Gastrocnemius medialis (tissue), 4 donors: ENCODE data around the gene AP5Z1. TPM values are rescaled to one million over a fixed set of nuclear protein-coding genes. Genes with fewer than 3 reads are reported as not detected.

Source experiments
- ATAC-seq, 2 donors: fragments of 150-250 bp; one replicate each; pipeline ENCODE4 v1.9.1; 2016
- DNase-seq, 2 donors: peaks; one replicate each; pipeline ENCODE4 v3.0.0-alpha.2; 2019
- H3K27ac ChIP-seq, 4 donors: fragments of 200-600 bp; sonication (generic); 1 replicate in 1 of 4; 2 replicates in 3 of 4; pipeline ENCODE4 v1.5.1; 2016 to 2018; ENCODE audit warnings: mild to moderate bottlenecking in 2 of 4, moderate library complexity in 1 of 4
- H3K27me3 ChIP-seq, 3 donors: fragments of 200-600 bp; sonication (generic) in 2 of 3; 1 replicate in 1 of 3; 2 replicates in 2 of 3; pipeline versions ENCODE4 v1.5.1 to v1.6.0; 2016 to 2019; ENCODE audit warnings: mild to moderate bottlenecking in 1 of 3, moderate library complexity in 1 of 3
- H3K36me3 ChIP-seq, 2 donors: fragments of 200-600 bp; sonication (generic) in 1 of 2; one replicate each; pipeline ENCODE4 v1.5.1; 2017 to 2018
- H3K4me1 ChIP-seq, 2 donors: fragments of 200-600 bp; sonication (generic) in 1 of 2; one replicate each; pipeline ENCODE4 v1.5.1; 2016 to 2017; ENCODE audit warnings: mild to moderate bottlenecking in 2 of 2
- H3K4me3 ChIP-seq, 4 donors: fragments of 200-600 bp; sonication (generic) in 3 of 4; 1 replicate in 1 of 4; 2 replicates in 3 of 4; pipeline ENCODE4 v1.5.1; 2016 to 2019; ENCODE audit warnings: mild to moderate bottlenecking in 2 of 4
- H3K9me3 ChIP-seq, 3 donors: fragments of 200-600 bp; sonication (generic) in 2 of 3; 1 replicate in 1 of 3; 2 replicates in 2 of 3; pipeline ENCODE4 v1.5.1; 2016 to 2019
- CTCF ChIP-seq, 5 experiments: fragments of 450-650 bp in 3 of 5; fragments of 200-600 bp in 2 of 5; sonication (generic) in 2 of 5; IDR thresholded peaks in 4 of 5; conservative IDR thresholded peaks in 1 of 5; 1 replicate in 4 of 5; 2 replicates in 1 of 5; pipeline ENCODE4 v1.5.1; 2016 to 2019; ENCODE audit warnings: antibody characterized with exemption in 5 of 5, mild to moderate bottlenecking in 3 of 5, moderate library complexity in 3 of 5
- POLR2A ChIP-seq, 2 donors: fragments of 450-650 bp; IDR thresholded peaks; one replicate each; pipeline ENCODE4 v1.6.1; 2017; ENCODE audit warnings: antibody characterized with exemption in 2 of 2, mild to moderate bottlenecking in 2 of 2, moderate library complexity in 2 of 2
- in situ Hi-C, 4 donors: fragments of 200-750 bp; cut with MboI; loops; one replicate each; pipeline versions ENCODE4 v1.15.0 to v1.8.0; 2017; ENCODE audit warnings: low sequenced_read_pairs in 4 of 4
- intact Hi-C: fragments of 100-400 bp; cut with DNase I; formaldehyde crosslinking; loops from one replicate; pipeline ENCODE4 v1.15.1; 2023; ENCODE audit warnings: low total_unique reads
- total RNA-seq, 4 donors: library from RNA; depleted of rRNA; stranded (reverse); fragments of >200 nt; gene quantifications; one replicate each; pipeline versions ENCODE4 v1.1.0 to v1.2.3, GENCODE V29; 2016

AP5Z1 gene
- total RNA-seq, 4 donors from 2014 or later: 10.2 to 18.1 (median 14.6) TPM

DNA sequence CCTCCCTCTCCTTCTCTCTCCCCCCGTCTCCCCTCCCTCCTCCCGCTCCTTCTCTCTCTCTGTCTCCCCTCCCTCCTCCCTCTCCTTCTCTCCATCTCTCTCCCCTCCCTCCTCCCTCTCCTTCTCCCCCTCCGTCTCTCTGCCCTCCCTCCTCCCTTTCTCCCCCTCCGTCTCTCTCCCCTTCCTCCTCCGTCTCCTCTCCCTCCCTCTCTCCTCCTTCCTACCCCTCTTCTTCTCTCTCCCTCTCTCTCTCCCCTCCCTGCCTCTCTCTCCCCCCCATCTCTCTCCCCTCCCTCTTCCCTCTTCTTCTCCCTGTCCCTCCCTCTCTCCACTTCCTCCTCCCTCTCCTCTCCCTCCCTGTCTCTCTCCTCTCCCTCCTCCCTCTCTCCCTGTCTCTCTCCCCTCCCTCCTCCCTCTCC is 32.2 kb downstream of the AP5Z1 start:
- TF ChIP-seq POLR2A (IDR thresholded peaks at IDR 0.05): no peak
- TF ChIP-seq CTCF (IDR thresholded peaks at IDR 0.05 in 4 of 5, conservative IDR thresholded peaks at IDR 0.05 in 1 of 5): no peak
- H3K36me3 ChIP-seq: no peaks in the 10 kb centered on the region
- no peak overlapping the region for H3K4me3 ChIP-seq
- DNase-seq (no peak), ATAC-seq (no peak)
- H3K27ac ChIP-seq: peak overlapping the region in 3 of 4 donors; percentile 49 to 63 (median 60)
- no peaks in the 10 kb centered on the region for H3K4me1 ChIP-seq
- intact Hi-C loops (no loop called here), in situ Hi-C loops (loop anchor here in 1 of 4 donors (10.0 kb wide), 1 partner anchor 277 kb away; no protein-coding TSS in a partner anchor)
- H3K9me3 ChIP-seq: no peaks in the 10 kb centered on the region
- H3K27me3 ChIP-seq: no peaks in the 10 kb centered on the region

- Histone ChIP-seq H3K27me3 (no peaks in the 10 kb centered on the region), H3K27ac (peak overlapping the region; percentile 45 to 63 (median 54)), H3K4me3 (no peak overlapping the region), H3K36me3 (no peaks in the 10 kb centered on the region), H3K9me3 (no peaks in the 10 kb centered on the region), H3K4me1 (no peaks in the 10 kb centered on the region)
- DNase-seq (no peak), ATAC-seq (no peak)
- no peak for TF ChIP-seq CTCF (IDR thresholded peaks at IDR 0.05 in 4 of 5, conservative IDR thresholded peaks at IDR 0.05 in 1 of 5)
- TF ChIP-seq POLR2A (IDR thresholded peaks at IDR 0.05): no peak
- in situ Hi-C loops (loop anchor here in 1 of 4 donors (10.0 kb wide), 1 partner anchor 277 kb away; no protein-coding TSS in a partner anchor), intact Hi-C loops (no loop called here)
Measured at GRCh38 chr7:4808026-4808425, 32.6 kb downstream of the AP5Z1 start.

- Histone ChIP-seq H3K36me3 (no peaks in the 10 kb centered on the region), H3K27me3 (no peaks in the 10 kb centered on the region), H3K9me3 (no peaks in the 10 kb centered on the region), H3K27ac (peak overlapping the region; percentile 45 to 64 (median 62)), H3K4me3 (no peak overlapping the region), H3K4me1 (no peaks in the 10 kb centered on the region)
- in situ Hi-C loops (loop anchor here in 1 of 4 donors (10.0 kb wide), 1 partner anchor 276 kb away; no protein-coding TSS in a partner anchor), intact Hi-C loops (no loop called here)
- ATAC-seq (no peak), DNase-seq (no peak)
- TF ChIP-seq CTCF (IDR thresholded peaks at IDR 0.05 in 4 of 5, conservative IDR thresholded peaks at IDR 0.05 in 1 of 5) (no peak), POLR2A (IDR thresholded peaks at IDR 0.05) (no peak)
Measured at GRCh38 chr7:4808565-4808964, 33.1 kb downstream of the AP5Z1 start.

GRCh38 chr7:4809091-4809591 is 33.7 kb downstream of the AP5Z1 start:
- ATAC-seq: peak; percentile 33
- H3K36me3 ChIP-seq: no peaks in the 10 kb centered on the region
- DNase-seq: no peak
- intact Hi-C loops: no loop called here
- H3K4me1 ChIP-seq: no peaks in the 10 kb centered on the region
- TF ChIP-seq CTCF (IDR thresholded peaks at IDR 0.05 in 4 of 5, conservative IDR thresholded peaks at IDR 0.05 in 1 of 5): no peak
- TF ChIP-seq POLR2A (IDR thresholded peaks at IDR 0.05): no peak
- H3K9me3 ChIP-seq: no peaks in the 10 kb centered on the region
- H3K4me3 ChIP-seq: peak overlapping the region in 1 of 4 donors; percentile 20
- peak overlapping the region; percentile 45 to 67 (median 62) for H3K27ac ChIP-seq
- H3K27me3 ChIP-seq: no peaks in the 10 kb centered on the region
- in situ Hi-C loops: loop anchor here in 1 of 4 donors (10.0 kb wide), 1 partner anchor 276 kb away; no protein-coding TSS in a partner anchor
